HEK293T (cell line): ENCODE results near the gene ACLY.

Experiments
- BHLHE40 ChIP-seq: fragments of 450-650 bp; IDR thresholded peaks from 2 replicates; pipeline ENCODE4 v1.6.1; 2016; ENCODE audit warnings: mild to moderate bottlenecking, moderate library complexity, borderline replicate concordance
- FOXM1 ChIP-seq: fragments of 450-650 bp; IDR thresholded peaks from 2 replicates; pipeline ENCODE4 v1.6.1; 2017; ENCODE audit warnings: mild to moderate bottlenecking, borderline replicate concordance
- SP1 ChIP-seq: fragments of 450-650 bp; IDR thresholded peaks from 2 replicates; pipeline ENCODE4 v1.6.1; 2017
- SUZ12 ChIP-seq: fragments of 450-650 bp; IDR thresholded peaks from 2 replicates; pipeline ENCODE4 v1.6.1; 2016; ENCODE audit warnings: mild to moderate bottlenecking

DNA sequence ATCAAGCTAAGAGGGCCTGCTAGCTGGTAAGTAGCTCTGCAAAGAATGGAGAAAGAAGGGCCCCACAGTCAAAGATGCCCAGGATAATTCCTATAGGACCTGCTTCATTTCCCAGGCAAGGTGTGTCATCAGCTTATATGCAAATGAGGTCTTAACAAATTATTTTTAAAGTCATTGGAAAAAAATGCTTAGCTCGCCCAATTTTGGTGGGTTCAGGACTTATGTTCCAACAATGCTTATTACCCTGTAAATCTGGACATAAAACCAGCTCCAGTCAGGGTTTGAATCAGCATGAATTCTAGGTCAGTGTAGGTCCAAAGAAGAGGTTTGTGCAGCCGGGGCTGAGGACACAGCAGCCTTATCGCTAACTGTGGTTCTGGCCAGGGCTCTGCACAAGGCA, 25.4 kb downstream of the ACLY start:
- TF ChIP-seq SP1 = no peak
- no peak for TF ChIP-seq BHLHE40
- TF ChIP-seq FOXM1 = no peak
- no peak for TF ChIP-seq SUZ12
